ENCODE results near the gene NCS1. TPM values are rescaled to one million over a fixed set of nuclear protein-coding genes. Genes with fewer than 3 reads are reported as not detected.

The NCS1 gene
- total and polyA plus RNA-seq, 2 of the 8 experiments (the other 6 are each of a cell fraction or from before 2014, with no cell fraction given) = 34.7 to 47.6 TPM

- no peak overlapping the region for H4K5ac ChIP-seq (ENCODE audit: insufficient read length, low read depth, low read length)
- H3K36me3 ChIP-seq (ENCODE audit: control insufficient read depth in 2 of 4, insufficient read depth in 4 of 4, low read length in 3 of 4) = no peaks in the 10 kb centered on the region
- H3K9ac ChIP-seq (replicated peaks in 1 of 4; ENCODE audit: extremely low read depth in 1 of 4, low read depth in 3 of 4, low read length in 3 of 4) = no peak overlapping the region
- H3K56ac ChIP-seq (replicated peaks; ENCODE audit: insufficient read length, low read depth, low read length) = no peak overlapping the region
- no peak overlapping the region for H2AK5ac ChIP-seq (ENCODE audit: low read depth, low read length)
- H3K18ac ChIP-seq (ENCODE audit: extremely low read depth, low read length) = no peak overlapping the region
- H2BK120ac ChIP-seq (replicated peaks; ENCODE audit: low read depth, low read length) = no peak overlapping the region
- no peak overlapping the region for H2BK15ac ChIP-seq (ENCODE audit: low read length)
- no peak for FAIRE-seq
- H3K14ac ChIP-seq (ENCODE audit: insufficient read length) = no peak overlapping the region
- H4K20me1 ChIP-seq (replicated peaks in 1 of 2; ENCODE audit: control insufficient read depth in 1 of 2, insufficient read depth in 2 of 2, low read length in 2 of 2) = no peaks in the 10 kb centered on the region
- H3K23ac ChIP-seq (ENCODE audit: insufficient read length) = no peak overlapping the region
- CTCF ChIA-PET (ENCODE audit: partially characterized antibody) = interaction anchor here (1.2 kb wide), 3 partner anchors 19 to 36 kb away, joined by 3 to 8 read pairs (median 4); no protein-coding TSS in a partner anchor
- no peak overlapping the region for H2BK12ac ChIP-seq (ENCODE audit: low read depth, low read length)
- no peaks in the 10 kb centered on the region; a peak in 1 of 7 replicates for H3K27me3 ChIP-seq (replicated peaks in 1 of 4; ENCODE audit: control insufficient read depth in 3 of 4, extremely low read depth in 1 of 4, insufficient read depth in 3 of 4, low read length in 3 of 4)
- H3K4me1 ChIP-seq (replicated peaks in 1 of 4; ENCODE audit: control insufficient read depth in 3 of 4, insufficient read depth in 4 of 4, low read length in 3 of 4) = peaks cover 0 to 10% (median under 1%) of the 10 kb centered on the region in 4 experiments; a peak in 4 of 7 replicates
- POLR2A ChIA-PET (ENCODE audit: partially characterized antibody) = no interaction called here
- DNase-seq (ENCODE audit: low read depth in 1 of 2, low spot score in 2 of 2) = no peak
- no peak overlapping the region for H3K4me2 ChIP-seq (ENCODE audit: insufficient read depth in 1 of 2, low read depth in 2 of 2, low read length in 2 of 2)
- H3K79me2 ChIP-seq (ENCODE audit: control insufficient read depth in 1 of 2, insufficient read depth in 2 of 2, low read length in 2 of 2) = no peaks in the 10 kb centered on the region; a peak in 1 of 4 replicates
- H3K9me3 ChIP-seq (ENCODE audit: insufficient read depth in 2 of 2, low read depth in 1 of 2, low read length in 1 of 2) = no peaks in the 10 kb centered on the region
- no peak overlapping the region for H2AFZ ChIP-seq (ENCODE audit: low read length)
- no peaks in the 10 kb centered on the region for H3K23me2 ChIP-seq (ENCODE audit: low read depth, low read length)
- H2BK5ac ChIP-seq (ENCODE audit: low read depth, low read length) = no peak overlapping the region
- H4K91ac ChIP-seq (replicated peaks; ENCODE audit: insufficient read length, low read length) = no peak overlapping the region
- no peak overlapping the region for H3K4ac ChIP-seq (replicated peaks; ENCODE audit: insufficient read length, low read depth, low read length)
- no peak overlapping the region for H2BK20ac ChIP-seq (ENCODE audit: low read length)
- no peak overlapping the region for H3K27ac ChIP-seq (ENCODE audit: low read depth, low read length)
- H3K79me1 ChIP-seq (ENCODE audit: low read depth, low read length) = peaks cover 5% of the 10 kb centered on the region
- H3K4me3 ChIP-seq (ENCODE audit: extremely low read depth in 1 of 4, insufficient read depth in 2 of 4, low read depth in 3 of 4, low read length in 4 of 4) = no peak overlapping the region
- no peak overlapping the region for H4K8ac ChIP-seq (ENCODE audit: extremely low read depth, insufficient read depth, low read length)
- WGBS, 2 experiments (ENCODE audit: extremely low coverage in 1 of 2, insufficient coverage in 1 of 2, insufficient read length in 1 of 2, insufficient replicate concordance in 2 of 2, low coverage in 1 of 2, low lambda C conversion rate in 2 of 2, missing lambda C conversion rate in 1 of 2) = 98% methylated on average over 5 of the region's 5 CpGs; no CpG with 5 or more reads in 1 of the 2 experiments
- TF ChIP-seq, protein P1, sequence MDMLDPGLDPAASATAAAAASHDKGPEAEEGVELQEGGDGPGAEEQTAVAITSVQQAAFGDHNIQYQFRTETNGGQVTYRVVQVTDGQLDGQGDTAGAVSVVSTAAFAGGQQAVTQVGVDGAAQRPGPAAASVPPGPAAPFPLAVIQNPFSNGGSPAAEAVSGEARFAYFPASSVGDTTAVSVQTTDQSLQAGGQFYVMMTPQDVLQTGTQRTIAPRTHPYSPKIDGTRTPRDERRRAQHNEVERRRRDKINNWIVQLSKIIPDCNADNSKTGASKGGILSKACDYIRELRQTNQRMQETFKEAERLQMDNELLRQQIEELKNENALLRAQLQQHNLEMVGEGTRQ (IDR thresholded peaks at IDR 0.05; ENCODE audit: low read length) = no peak
- TF ChIP-seq SP1 (IDR thresholded peaks at IDR 0.05; ENCODE audit: low read depth, low read length) (no peak), CTBP2 (IDR thresholded peaks at IDR 0.05; ENCODE audit: borderline replicate concordance, insufficient read depth, insufficient read length, low read length) (no peak), SIX5 (IDR thresholded peaks at IDR 0.05; ENCODE audit: low read depth, low read length) (no peak), FOSL1 (IDR thresholded peaks at IDR 0.05; ENCODE audit: insufficient read depth, low read depth, low read length) (no peak), RBBP5 (IDR thresholded peaks at IDR 0.05; ENCODE audit: borderline replicate concordance, low read depth, low read length) (no peak), RXRA (IDR thresholded peaks at IDR 0.05; ENCODE audit: insufficient read depth, low read depth, low read length) (no peak), MAX (IDR thresholded peaks at IDR 0.05) (no peak), HDAC6 (IDR thresholded peaks at IDR 0.05; ENCODE audit: low read depth, low read length) (no peak), GTF2F1 (IDR thresholded peaks at IDR 0.05; ENCODE audit: borderline replicate concordance, low read depth, low read length) (no peak)
- TF ChIP-seq, protein P2, sequence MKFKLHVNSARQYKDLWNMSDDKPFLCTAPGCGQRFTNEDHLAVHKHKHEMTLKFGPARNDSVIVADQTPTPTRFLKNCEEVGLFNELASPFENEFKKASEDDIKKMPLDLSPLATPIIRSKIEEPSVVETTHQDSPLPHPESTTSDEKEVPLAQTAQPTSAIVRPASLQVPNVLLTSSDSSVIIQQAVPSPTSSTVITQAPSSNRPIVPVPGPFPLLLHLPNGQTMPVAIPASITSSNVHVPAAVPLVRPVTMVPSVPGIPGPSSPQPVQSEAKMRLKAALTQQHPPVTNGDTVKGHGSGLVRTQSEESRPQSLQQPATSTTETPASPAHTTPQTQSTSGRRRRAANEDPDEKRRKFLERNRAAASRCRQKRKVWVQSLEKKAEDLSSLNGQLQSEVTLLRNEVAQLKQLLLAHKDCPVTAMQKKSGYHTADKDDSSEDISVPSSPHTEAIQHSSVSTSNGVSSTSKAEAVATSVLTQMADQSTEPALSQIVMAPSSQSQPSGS (IDR thresholded peaks at IDR 0.05; ENCODE audit: low read length) = no peak
Observed at GRCh38 chr9:130204341-130204740, 32.1 kb downstream of the NCS1 start.

Data from H1 (cell line).